DOHH2 (cell line): ENCODE results near the gene NPY2R.

Source experiments
- EZH2phosphoT487 ChIP-seq: fragments of 200-600 bp; sonication (generic); IDR thresholded peaks from 2 replicates; pipeline ENCODE4 v1.6.1; 2017; ENCODE audit warnings: borderline replicate concordance, mild to moderate bottlenecking, antibody characterized with exemption, low read length, moderate library complexity, mixed read lengths
- TF ChIP-seq, protein P1 (sequence below): fragments of 200-600 bp; sonication (generic); IDR thresholded peaks from one replicate; pipeline ENCODE4 v1.5.1; 2014; ENCODE audit warnings: antibody characterized with exemption, mild to moderate bottlenecking, low read depth, low read length; ENCODE audit not compliant: poor library complexity, severe bottlenecking

- TF ChIP-seq, protein P1, sequence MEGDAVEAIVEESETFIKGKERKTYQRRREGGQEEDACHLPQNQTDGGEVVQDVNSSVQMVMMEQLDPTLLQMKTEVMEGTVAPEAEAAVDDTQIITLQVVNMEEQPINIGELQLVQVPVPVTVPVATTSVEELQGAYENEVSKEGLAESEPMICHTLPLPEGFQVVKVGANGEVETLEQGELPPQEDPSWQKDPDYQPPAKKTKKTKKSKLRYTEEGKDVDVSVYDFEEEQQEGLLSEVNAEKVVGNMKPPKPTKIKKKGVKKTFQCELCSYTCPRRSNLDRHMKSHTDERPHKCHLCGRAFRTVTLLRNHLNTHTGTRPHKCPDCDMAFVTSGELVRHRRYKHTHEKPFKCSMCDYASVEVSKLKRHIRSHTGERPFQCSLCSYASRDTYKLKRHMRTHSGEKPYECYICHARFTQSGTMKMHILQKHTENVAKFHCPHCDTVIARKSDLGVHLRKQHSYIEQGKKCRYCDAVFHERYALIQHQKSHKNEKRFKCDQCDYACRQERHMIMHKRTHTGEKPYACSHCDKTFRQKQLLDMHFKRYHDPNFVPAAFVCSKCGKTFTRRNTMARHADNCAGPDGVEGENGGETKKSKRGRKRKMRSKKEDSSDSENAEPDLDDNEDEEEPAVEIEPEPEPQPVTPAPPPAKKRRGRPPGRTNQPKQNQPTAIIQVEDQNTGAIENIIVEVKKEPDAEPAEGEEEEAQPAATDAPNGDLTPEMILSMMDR: no peak
- no peak for TF ChIP-seq EZH2phosphoT487
These were observed 40.7 kb downstream of the NPY2R start for GRCh38 chr4:155249016-155249566.
